GM18511 (cell line): Measurements from ENCODE around the gene TTC28.
"Not testable (repeated sequence)": the region's sequence is repeated elsewhere in the genome, so short reads cannot be mapped to it uniquely, and the experiment has no call there.

Experiments used
- ATAC-seq: cut with Tn5 transposase; IDR thresholded peaks from one replicate; pipeline ENCODE4 v1.9.1; 2021; ENCODE audit warnings: mild to moderate bottlenecking, moderate library complexity; ENCODE audit not compliant: unreplicated experiment

Gene TTC28

GRCh38 chr22:28091486-28091885 lies 588.2 kb downstream of the TTC28 start:
- no peak for ATAC-seq

- ATAC-seq = not testable (repeated sequence)
These were observed 590.1 kb downstream of the TTC28 start for GRCh38 chr22:28089541-28089940.

GRCh38 chr22:28077166-28077565 lies 602.5 kb downstream of the TTC28 start:
- ATAC-seq = no peak

- ATAC-seq = no peak
These were observed 604.2 kb downstream of the TTC28 start for GRCh38 chr22:28075358-28075981.

GRCh38 chr22:28074526-28074925 lies 605.1 kb downstream of the TTC28 start:
- no peak for ATAC-seq

- no peak for ATAC-seq
These were observed 607.6 kb downstream of the TTC28 start for GRCh38 chr22:28072066-28072465.

- no peak for ATAC-seq
These were observed 610.8 kb downstream of the TTC28 start for GRCh38 chr22:28068826-28069225.

- no peak for ATAC-seq
These were observed 614.7 kb downstream of the TTC28 start for GRCh38 chr22:28064920-28065319.

GRCh38 chr22:28063656-28064055 lies 616.0 kb downstream of the TTC28 start:
- no peak for ATAC-seq

GRCh38 chr22:28060594-28060993 lies 619.0 kb downstream of the TTC28 start:
- ATAC-seq = not testable (repeated sequence)

GRCh38 chr22:28058036-28058435 lies 621.6 kb downstream of the TTC28 start:
- ATAC-seq = no peak

GRCh38 chr22:28054819-28055208 lies 624.8 kb downstream of the TTC28 start:
- ATAC-seq = no peak

GRCh38 chr22:28053896-28054818 lies 625.5 kb downstream of the TTC28 start:
- ATAC-seq = no peak

GRCh38 chr22:28052825-28053269 lies 626.8 kb downstream of the TTC28 start:
- ATAC-seq = no peak

GRCh38 chr22:28051787-28052356 lies 627.8 kb downstream of the TTC28 start:
- no peak for ATAC-seq

- ATAC-seq = no peak
These were observed 628.4 kb downstream of the TTC28 start for GRCh38 chr22:28051091-28051786.

- no peak for ATAC-seq
These were observed 631.1 kb downstream of the TTC28 start for GRCh38 chr22:28048529-28048928.

GRCh38 chr22:28047740-28048139 lies 631.9 kb downstream of the TTC28 start:
- ATAC-seq = no peak

- ATAC-seq = no peak
These were observed 633.5 kb downstream of the TTC28 start for GRCh38 chr22:28046100-28046499.

- ATAC-seq = no peak
These were observed 635.0 kb downstream of the TTC28 start for GRCh38 chr22:28044546-28045173.

GRCh38 chr22:28043266-28043665 lies 636.4 kb downstream of the TTC28 start:
- ATAC-seq = no peak
